Type B pancreatic cell (in vitro differentiated cells): ENCODE data around the gene MMP2. TPM values are rescaled to one million over a fixed set of nuclear protein-coding genes. Genes with fewer than 3 reads are reported as not detected.

Experiments used
- DNase-seq: peaks from one replicate; pipeline ENCODE4 v3.0.0; 2021; ENCODE audit warnings: mixed read lengths; ENCODE audit not compliant: unreplicated experiment; ENCODE audit errors: extremely low spot score
- H3K27ac Mint-ChIP-seq: 2 replicates; pipeline ENCODE4 v1.8.0; 2021; ENCODE audit warnings: mild to moderate bottlenecking, mixed read lengths
- H3K27me3 Mint-ChIP-seq: 2 replicates; pipeline ENCODE4 v1.8.0; 2021; ENCODE audit warnings: mixed read lengths
- H3K36me3 Mint-ChIP-seq: 2 replicates; pipeline ENCODE4 v1.8.0; 2021; ENCODE audit warnings: mixed read lengths
- H3K4me1 Mint-ChIP-seq: one replicate; pipeline ENCODE4 v1.8.0; 2021; ENCODE audit warnings: mixed read lengths; ENCODE audit not compliant: unreplicated experiment
- H3K4me3 Mint-ChIP-seq: 2 replicates; pipeline ENCODE4 v1.8.0; 2021; ENCODE audit warnings: mild to moderate bottlenecking, mixed read lengths
- H3K9me3 Mint-ChIP-seq: 2 replicates; pipeline ENCODE4 v1.8.0; 2021; ENCODE audit warnings: mixed read lengths
- total RNA-seq: library from RNA; stranded (reverse); gene quantifications from 2 replicates; pipeline ENCODE4 v1.2.1, GENCODE V29; 2021; ENCODE audit warnings: low replicate concordance
- TF ChIP-seq, protein P1 (sequence below): fragments of 200-600 bp; sonication (generic); conservative IDR thresholded peaks from 2 replicates; pipeline ENCODE4 v1.5.0; 2021; ENCODE audit warnings: antibody characterized with exemption, mild to moderate bottlenecking

The MMP2 gene
- total RNA-seq, 1 donor from 2014 or later: 106 TPM

DNA sequence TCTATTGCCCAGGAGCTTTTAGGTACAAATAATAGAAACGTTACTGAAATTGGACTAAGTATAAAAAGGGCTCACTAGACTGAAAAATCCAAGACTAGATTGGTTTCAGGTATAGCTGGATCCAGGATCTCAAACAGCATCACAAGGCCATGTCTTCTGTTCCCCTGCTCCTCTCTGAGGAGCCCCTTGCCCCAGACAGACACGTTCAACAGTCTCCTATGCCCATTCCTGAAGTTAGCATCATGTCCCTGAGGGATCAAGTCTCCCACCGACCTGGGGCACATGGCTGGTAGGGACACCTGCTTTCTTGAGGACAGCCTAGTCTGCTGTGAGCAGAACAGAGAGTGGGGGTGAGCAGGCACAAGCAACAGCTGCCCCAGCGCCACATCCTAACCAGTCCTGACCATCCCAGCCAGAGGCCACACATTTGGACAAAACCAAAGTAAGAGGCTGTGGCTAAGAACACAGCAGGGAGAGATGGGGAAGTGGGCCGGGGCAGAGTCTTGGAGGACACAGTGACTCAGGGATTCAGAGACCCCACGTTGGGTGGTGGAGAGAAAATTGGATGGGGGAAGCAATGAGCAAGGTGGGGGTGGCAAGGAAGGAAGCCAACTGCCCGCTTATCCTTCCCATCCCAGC lies 10.5 kb upstream of the MMP2 start:
- Mint-ChIP-seq H3K36me3 (no peaks in the 10 kb centered on the region), H3K27me3 (peaks cover 14% of the 10 kb centered on the region), H3K9me3 (peaks cover 4% of the 10 kb centered on the region), H3K27ac (no peak overlapping the region), H3K4me3 (no peak overlapping the region), H3K4me1 (no peaks in the 10 kb centered on the region)
- TF ChIP-seq, protein P1, sequence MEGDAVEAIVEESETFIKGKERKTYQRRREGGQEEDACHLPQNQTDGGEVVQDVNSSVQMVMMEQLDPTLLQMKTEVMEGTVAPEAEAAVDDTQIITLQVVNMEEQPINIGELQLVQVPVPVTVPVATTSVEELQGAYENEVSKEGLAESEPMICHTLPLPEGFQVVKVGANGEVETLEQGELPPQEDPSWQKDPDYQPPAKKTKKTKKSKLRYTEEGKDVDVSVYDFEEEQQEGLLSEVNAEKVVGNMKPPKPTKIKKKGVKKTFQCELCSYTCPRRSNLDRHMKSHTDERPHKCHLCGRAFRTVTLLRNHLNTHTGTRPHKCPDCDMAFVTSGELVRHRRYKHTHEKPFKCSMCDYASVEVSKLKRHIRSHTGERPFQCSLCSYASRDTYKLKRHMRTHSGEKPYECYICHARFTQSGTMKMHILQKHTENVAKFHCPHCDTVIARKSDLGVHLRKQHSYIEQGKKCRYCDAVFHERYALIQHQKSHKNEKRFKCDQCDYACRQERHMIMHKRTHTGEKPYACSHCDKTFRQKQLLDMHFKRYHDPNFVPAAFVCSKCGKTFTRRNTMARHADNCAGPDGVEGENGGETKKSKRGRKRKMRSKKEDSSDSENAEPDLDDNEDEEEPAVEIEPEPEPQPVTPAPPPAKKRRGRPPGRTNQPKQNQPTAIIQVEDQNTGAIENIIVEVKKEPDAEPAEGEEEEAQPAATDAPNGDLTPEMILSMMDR: no peak
- DNase-seq: no peak

DNA sequence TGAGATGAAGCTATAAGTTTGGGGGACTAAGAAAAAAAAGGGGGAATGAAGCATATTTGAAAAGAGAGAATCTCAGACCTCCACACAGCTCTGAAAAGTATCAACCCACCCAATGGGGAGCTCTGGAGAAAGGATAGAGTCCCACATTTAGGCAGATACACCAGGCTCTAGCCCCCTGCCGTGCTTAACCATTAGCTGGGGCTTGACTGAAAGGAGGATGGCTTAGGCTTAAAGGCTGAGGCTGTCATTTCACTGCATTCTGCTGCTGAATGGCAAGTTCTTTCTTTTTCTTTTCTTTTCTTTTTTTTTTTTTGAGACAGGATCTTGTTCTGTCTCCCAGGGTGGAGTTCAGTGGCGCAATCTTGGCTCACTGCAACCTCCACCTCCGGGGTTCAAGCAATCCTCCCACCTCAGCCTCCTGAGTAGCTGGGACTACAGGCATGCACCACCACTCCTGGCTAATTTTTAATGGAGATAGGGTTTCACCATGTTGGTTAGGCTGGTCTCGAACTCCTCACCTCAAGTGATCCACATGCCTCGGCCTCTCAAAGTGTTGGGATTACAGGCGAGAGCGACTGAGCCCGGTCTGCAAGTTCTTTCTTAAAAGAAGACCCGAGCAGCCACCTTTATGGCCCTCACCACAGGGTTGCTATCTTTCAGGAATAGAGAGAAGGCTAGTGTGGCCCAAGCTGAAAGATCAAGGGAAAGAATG lies 9.0 kb upstream of the MMP2 start:
- peaks cover 4% of the 10 kb centered on the region for H3K9me3 Mint-ChIP-seq
- H3K4me1 Mint-ChIP-seq: no peaks in the 10 kb centered on the region
- H3K27me3 Mint-ChIP-seq: peaks cover 26% of the 10 kb centered on the region
- no peak overlapping the region for H3K4me3 Mint-ChIP-seq
- no peak overlapping the region for H3K27ac Mint-ChIP-seq
- DNase-seq: no peak
- no peaks in the 10 kb centered on the region for H3K36me3 Mint-ChIP-seq
- TF ChIP-seq, protein P1: no peak

GRCh38 chr16:55470533-55471371 lies 8.2 kb upstream of the MMP2 start:
- peaks cover 4% of the 10 kb centered on the region for H3K9me3 Mint-ChIP-seq
- TF ChIP-seq, protein P1: no peak
- peaks cover 31% of the 10 kb centered on the region for H3K27me3 Mint-ChIP-seq
- no peak overlapping the region for H3K4me3 Mint-ChIP-seq
- no peaks in the 10 kb centered on the region for H3K4me1 Mint-ChIP-seq
- DNase-seq: no peak
- H3K36me3 Mint-ChIP-seq: no peaks in the 10 kb centered on the region
- H3K27ac Mint-ChIP-seq: no peak overlapping the region

DNA sequence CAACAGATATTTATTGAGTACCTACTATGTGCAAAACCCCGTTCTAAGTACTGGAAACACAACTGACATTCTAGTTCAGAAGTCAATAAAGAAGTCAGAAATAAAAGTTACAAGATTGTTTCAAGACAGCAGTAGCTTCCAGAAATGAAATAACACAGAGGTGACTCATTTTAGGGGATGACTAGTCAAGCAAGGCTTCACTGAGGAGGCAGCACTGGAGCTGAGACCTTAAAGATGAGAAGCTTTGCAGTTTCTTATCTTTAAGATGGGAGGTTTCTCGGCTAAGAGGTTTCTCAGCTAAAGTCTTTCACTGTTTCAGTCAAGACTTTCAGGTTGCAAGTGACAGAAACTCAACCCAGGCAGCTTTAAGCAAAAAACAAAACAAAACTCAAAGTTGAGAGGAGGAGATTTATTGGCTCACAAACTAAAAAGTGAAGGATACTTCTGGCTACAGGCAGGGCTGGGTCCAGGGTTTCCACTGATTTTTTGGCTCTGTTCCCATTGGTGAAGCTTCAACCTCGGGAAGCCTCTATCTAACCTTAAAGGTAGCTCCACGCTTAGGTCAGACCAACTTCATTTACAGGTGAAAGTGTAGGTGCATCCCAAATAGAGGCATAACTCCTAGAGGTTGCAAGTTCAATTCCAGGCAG lies 7.4 kb upstream of the MMP2 start:
- Mint-ChIP-seq H3K36me3 (no peaks in the 10 kb centered on the region), H3K27ac (no peak overlapping the region), H3K27me3 (peaks cover 32% of the 10 kb centered on the region), H3K4me1 (no peaks in the 10 kb centered on the region), H3K9me3 (peaks cover 4% of the 10 kb centered on the region), H3K4me3 (no peak overlapping the region)
- DNase-seq: no peak
- TF ChIP-seq, protein P1: no peak

- peaks cover 46% of the 10 kb centered on the region for H3K27me3 Mint-ChIP-seq
- peaks cover 3% of the 10 kb centered on the region for H3K36me3 Mint-ChIP-seq
- H3K27ac Mint-ChIP-seq: no peak overlapping the region
- no peak overlapping the region for H3K4me3 Mint-ChIP-seq
- peaks cover 4% of the 10 kb centered on the region for H3K9me3 Mint-ChIP-seq
- TF ChIP-seq, protein P1: no peak
- peaks cover 5% of the 10 kb centered on the region for H3K4me1 Mint-ChIP-seq
- no peak for DNase-seq
Observed at GRCh38 chr16:55473587-55473986, 5.4 kb upstream of the MMP2 start.
